IMR-90 (cell line): ENCODE data around the gene PDCD1.

Source experiments
- BHLHE40 ChIP-seq: fragments of 150-350 bp; IDR thresholded peaks from 2 replicates; pipeline ENCODE4 v1.6.1; 2016; ENCODE audit warnings: mild to moderate bottlenecking, low read depth, low read length
- CEBPB ChIP-seq: IDR thresholded peaks from 2 replicates; pipeline ENCODE4 v1.6.1; 2012; ENCODE audit warnings: low read depth, low read length, improper control_type of control experiment
- ELK1 ChIP-seq: fragments of 150-350 bp; IDR thresholded peaks from 2 replicates; pipeline ENCODE4 v1.6.1; 2016; ENCODE audit warnings: low read depth, mild to moderate bottlenecking, low read length, moderate library complexity, borderline replicate concordance
- FOS ChIP-seq: fragments of 150-350 bp; IDR thresholded peaks from 2 replicates; pipeline ENCODE4 v1.6.1; 2016; ENCODE audit warnings: low read depth, low read length
- MAFK ChIP-seq: IDR thresholded peaks from 2 replicates; pipeline ENCODE4 v1.6.1; 2012; ENCODE audit warnings: low read depth, low read length, improper control_type of control experiment
- POLR2A ChIP-seq: IDR thresholded peaks from 2 replicates; pipeline ENCODE4 v1.6.1; 2012; ENCODE audit warnings: mild to moderate bottlenecking, low read depth, low read length
- RAD21 ChIP-seq: IDR thresholded peaks from 2 replicates; pipeline ENCODE4 v1.6.1; 2012; ENCODE audit warnings: low read length, improper control_type of control experiment
- RCOR1 ChIP-seq: IDR thresholded peaks from 2 replicates; pipeline ENCODE4 v1.6.1; 2012; ENCODE audit warnings: mild to moderate bottlenecking, low read length, improper control_type of control experiment; ENCODE audit not compliant: insufficient replicate concordance
- RFX5 ChIP-seq: IDR thresholded peaks from 2 replicates; pipeline ENCODE4 v1.8.0; 2012; ENCODE audit warnings: low read depth, mild to moderate bottlenecking, low read length, moderate library complexity
- USF2 ChIP-seq: fragments of 150-350 bp; IDR thresholded peaks from 2 replicates; pipeline ENCODE4 v1.6.1; 2017; ENCODE audit warnings: mild to moderate bottlenecking, antibody characterized with exemption, low read length, low read depth
- TF ChIP-seq, protein P1 (sequence below): conservative IDR thresholded peaks from 2 replicates; pipeline ENCODE4 v1.5.1; 2012; ENCODE audit warnings: mild to moderate bottlenecking, low read depth, low read length, improper control_type of control experiment

GRCh38 chr2:241836292-241836691, 22.4 kb downstream of the PDCD1 start:
- TF ChIP-seq, protein P1, sequence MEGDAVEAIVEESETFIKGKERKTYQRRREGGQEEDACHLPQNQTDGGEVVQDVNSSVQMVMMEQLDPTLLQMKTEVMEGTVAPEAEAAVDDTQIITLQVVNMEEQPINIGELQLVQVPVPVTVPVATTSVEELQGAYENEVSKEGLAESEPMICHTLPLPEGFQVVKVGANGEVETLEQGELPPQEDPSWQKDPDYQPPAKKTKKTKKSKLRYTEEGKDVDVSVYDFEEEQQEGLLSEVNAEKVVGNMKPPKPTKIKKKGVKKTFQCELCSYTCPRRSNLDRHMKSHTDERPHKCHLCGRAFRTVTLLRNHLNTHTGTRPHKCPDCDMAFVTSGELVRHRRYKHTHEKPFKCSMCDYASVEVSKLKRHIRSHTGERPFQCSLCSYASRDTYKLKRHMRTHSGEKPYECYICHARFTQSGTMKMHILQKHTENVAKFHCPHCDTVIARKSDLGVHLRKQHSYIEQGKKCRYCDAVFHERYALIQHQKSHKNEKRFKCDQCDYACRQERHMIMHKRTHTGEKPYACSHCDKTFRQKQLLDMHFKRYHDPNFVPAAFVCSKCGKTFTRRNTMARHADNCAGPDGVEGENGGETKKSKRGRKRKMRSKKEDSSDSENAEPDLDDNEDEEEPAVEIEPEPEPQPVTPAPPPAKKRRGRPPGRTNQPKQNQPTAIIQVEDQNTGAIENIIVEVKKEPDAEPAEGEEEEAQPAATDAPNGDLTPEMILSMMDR, result no peak
- no peak for TF ChIP-seq BHLHE40
- no peak for TF ChIP-seq POLR2A
- TF ChIP-seq RAD21, result no peak
- no peak for TF ChIP-seq ELK1
- TF ChIP-seq MAFK, result no peak
- no peak for TF ChIP-seq RCOR1
- TF ChIP-seq CEBPB, result no peak
- no peak for TF ChIP-seq USF2
- TF ChIP-seq RFX5, result no peak
- TF ChIP-seq FOS, result no peak
